ENCODE measurements around the gene ARMC2. TPM values are rescaled to one million over a fixed set of nuclear protein-coding genes. Genes with fewer than 3 reads are reported as not detected.

ARMC2 gene
- total RNA-seq, 1 donor from 2014 or later: 6.9 TPM

- H3K36me3 Mint-ChIP-seq (ENCODE audit: unreplicated experiment): no peaks in the 10 kb centered on the region
- no peak for DNase-seq
- H3K27me3 Mint-ChIP-seq (ENCODE audit: unreplicated experiment): no peaks in the 10 kb centered on the region
- no peaks in the 10 kb centered on the region for H3K9me3 Mint-ChIP-seq (ENCODE audit: unreplicated experiment)
- no peak overlapping the region for H3K4me3 Mint-ChIP-seq (ENCODE audit: unreplicated experiment)
- H3K4me1 Mint-ChIP-seq (ENCODE audit: low read depth, unreplicated experiment): peaks cover 11% of the 10 kb centered on the region
- H3K27ac Mint-ChIP-seq (ENCODE audit: unreplicated experiment): no peak overlapping the region
- TF ChIP-seq CTCF (IDR thresholded peaks at IDR 0.05; ENCODE audit: partially characterized antibody, unreplicated experiment): no peak
Observed at GRCh38 chr6:108839083-108839642, 9.1 kb upstream of the ARMC2 start.

DNA sequence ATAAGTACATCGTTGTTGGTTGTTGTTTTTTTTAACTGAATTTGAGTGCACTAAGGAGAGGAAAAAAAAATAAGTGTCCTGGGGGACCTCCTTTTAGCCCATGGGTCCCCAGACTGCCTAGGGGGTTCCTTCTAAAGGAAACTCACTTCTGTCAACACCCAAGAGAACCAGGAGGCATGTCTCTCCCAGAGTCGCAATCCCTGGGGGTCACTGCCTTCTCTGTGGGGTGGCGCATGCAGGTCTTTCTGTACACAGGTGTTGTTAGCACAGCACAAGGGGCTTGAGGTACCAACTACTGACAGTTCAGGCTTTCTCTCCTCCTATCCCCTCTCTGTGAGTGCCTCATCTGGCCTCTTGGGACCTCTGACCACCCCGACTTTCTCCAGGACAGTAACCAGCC is 7.3 kb upstream of the ARMC2 start:
- Mint-ChIP-seq H3K36me3 (ENCODE audit: unreplicated experiment) (no peaks in the 10 kb centered on the region), H3K4me3 (ENCODE audit: unreplicated experiment) (no peak overlapping the region), H3K4me1 (ENCODE audit: low read depth, unreplicated experiment) (peaks cover 11% of the 10 kb centered on the region), H3K9me3 (ENCODE audit: unreplicated experiment) (no peaks in the 10 kb centered on the region), H3K27ac (ENCODE audit: unreplicated experiment) (no peak overlapping the region), H3K27me3 (ENCODE audit: unreplicated experiment) (no peaks in the 10 kb centered on the region)
- no peak for TF ChIP-seq CTCF (IDR thresholded peaks at IDR 0.05; ENCODE audit: partially characterized antibody, unreplicated experiment)
- DNase-seq: no peak

- no peaks in the 10 kb centered on the region for H3K27me3 Mint-ChIP-seq (ENCODE audit: unreplicated experiment)
- no peak overlapping the region for H3K27ac Mint-ChIP-seq (ENCODE audit: unreplicated experiment)
- H3K36me3 Mint-ChIP-seq (ENCODE audit: unreplicated experiment): no peaks in the 10 kb centered on the region
- no peak for TF ChIP-seq CTCF (IDR thresholded peaks at IDR 0.05; ENCODE audit: partially characterized antibody, unreplicated experiment)
- no peak overlapping the region for H3K4me3 Mint-ChIP-seq (ENCODE audit: unreplicated experiment)
- DNase-seq: no peak
- H3K4me1 Mint-ChIP-seq (ENCODE audit: low read depth, unreplicated experiment): peaks cover 11% of the 10 kb centered on the region
- H3K9me3 Mint-ChIP-seq (ENCODE audit: unreplicated experiment): no peaks in the 10 kb centered on the region
Observed at GRCh38 chr6:108841377-108841855, 6.8 kb upstream of the ARMC2 start.

DNA sequence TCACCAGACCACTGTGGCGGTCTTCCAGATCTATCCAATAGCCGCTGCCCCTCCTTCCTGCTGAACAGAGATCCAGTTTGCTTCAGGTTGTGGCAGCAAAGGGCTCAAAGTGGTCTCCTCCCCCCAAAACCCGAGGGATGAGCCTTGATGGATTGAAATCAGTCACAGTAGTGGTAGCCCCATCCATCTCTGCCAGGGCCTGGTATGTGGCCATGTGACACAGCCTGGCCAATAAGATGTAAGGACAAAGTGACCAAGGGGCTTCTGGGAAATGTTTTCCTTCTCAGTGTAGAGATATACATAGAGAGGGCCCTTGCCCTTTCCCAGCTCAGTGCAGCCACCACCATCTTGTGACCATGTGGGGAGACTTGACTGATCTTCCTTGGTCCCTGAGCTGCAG is 4.1 kb upstream of the ARMC2 start:
- peaks cover 8% of the 10 kb centered on the region for H3K4me1 Mint-ChIP-seq (ENCODE audit: low read depth, unreplicated experiment)
- DNase-seq: no peak
- no peaks in the 10 kb centered on the region for H3K27me3 Mint-ChIP-seq (ENCODE audit: unreplicated experiment)
- TF ChIP-seq CTCF (IDR thresholded peaks at IDR 0.05; ENCODE audit: partially characterized antibody, unreplicated experiment): no peak
- no peak overlapping the region for H3K27ac Mint-ChIP-seq (ENCODE audit: unreplicated experiment)
- no peak overlapping the region for H3K4me3 Mint-ChIP-seq (ENCODE audit: unreplicated experiment)
- no peaks in the 10 kb centered on the region for H3K9me3 Mint-ChIP-seq (ENCODE audit: unreplicated experiment)
- no peaks in the 10 kb centered on the region for H3K36me3 Mint-ChIP-seq (ENCODE audit: unreplicated experiment)

DNA sequence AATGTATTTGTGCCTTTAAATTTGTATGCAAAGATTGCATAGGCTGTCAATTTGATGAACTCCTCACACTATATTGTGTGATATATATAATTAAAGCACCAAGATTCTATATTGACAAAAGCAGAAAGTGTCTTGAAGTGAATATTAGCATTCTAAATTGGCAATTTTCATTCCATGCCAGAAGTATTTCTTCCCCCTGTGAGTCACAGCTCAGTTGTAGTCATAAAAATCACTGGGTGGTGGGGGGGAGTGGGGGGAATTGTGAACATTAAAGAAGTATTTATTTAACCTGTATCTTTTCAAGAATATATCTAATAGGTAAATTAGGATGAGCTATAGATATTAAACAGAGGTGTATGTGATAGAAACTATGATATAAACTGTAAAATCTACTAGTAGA is 3.1 kb upstream of the ARMC2 start:
- Mint-ChIP-seq H3K27ac (ENCODE audit: unreplicated experiment) (no peak overlapping the region), H3K36me3 (ENCODE audit: unreplicated experiment) (no peaks in the 10 kb centered on the region), H3K9me3 (ENCODE audit: unreplicated experiment) (no peaks in the 10 kb centered on the region), H3K27me3 (ENCODE audit: unreplicated experiment) (no peaks in the 10 kb centered on the region), H3K4me1 (ENCODE audit: low read depth, unreplicated experiment) (peaks cover 4% of the 10 kb centered on the region), H3K4me3 (ENCODE audit: unreplicated experiment) (no peak overlapping the region)
- DNase-seq: no peak
- TF ChIP-seq CTCF (IDR thresholded peaks at IDR 0.05; ENCODE audit: partially characterized antibody, unreplicated experiment): no peak

Data from glutamatergic neuron (in vitro differentiated cells).